H1 (cell line): Measurements from ENCODE around the gene ZNF687. TPM values are rescaled to one million over a fixed set of nuclear protein-coding genes. Genes with fewer than 3 reads are reported as not detected.

Source experiments
- CTCF ChIA-PET: fragments of 300-600 bp; sonication (Branson Sonifier 250); formaldehyde crosslinking; loops from one replicate; lab custom pipeline; 2021; ENCODE audit not compliant: partially characterized antibody; lab: Charles Lee
- POLR2A ChIA-PET: fragments of 300-600 bp; sonication (Branson Sonifier 250); formaldehyde crosslinking; loops from one replicate; lab custom pipeline; 2021; ENCODE audit warnings: inconsistent platforms; ENCODE audit not compliant: partially characterized antibody; lab: Charles Lee
- DNase-seq, 2 experiments: peaks; one replicate each; pipeline versions ENCODE4 v3.0.0 to v3.0.0-alpha.2; 2010 to 2022; ENCODE audit warnings: low spot score in 2 of 2, low read depth in 1 of 2, mixed read lengths in 1 of 2
- FAIRE-seq: peaks from 2 replicates; lab custom pipeline; 2011; peaks lifted over from hg19 to GRCh38; lab: Jason Lieb, UNC
- H2AFZ ChIP-seq: 2 replicates; pipeline ENCODE4 v1.8.1; 2012; ENCODE audit warnings: low read length, inconsistent platforms
- H2AK5ac ChIP-seq: 2 replicates; pipeline ENCODE4 v1.6.1; 2013; ENCODE audit warnings: low read depth, low read length
- H2BK120ac ChIP-seq: replicated peaks from 2 replicates; pipeline ENCODE3; 2013; ENCODE audit warnings: low read depth, low read length, inconsistent platforms
- H2BK12ac ChIP-seq: 2 replicates; pipeline ENCODE4 v1.6.1; 2013; ENCODE audit warnings: low read depth, low read length
- H2BK15ac ChIP-seq: 2 replicates; pipeline ENCODE4 v1.6.1; 2013; ENCODE audit warnings: low read length
- H2BK20ac ChIP-seq: 2 replicates; pipeline ENCODE4 v1.6.1; 2013; ENCODE audit warnings: low read length
- H2BK5ac ChIP-seq: 2 replicates; pipeline ENCODE4 v1.6.1; 2013; ENCODE audit warnings: low read depth, low read length
- H3K14ac ChIP-seq: 2 replicates; pipeline ENCODE4 v1.6.1; 2013; ENCODE audit warnings: inconsistent platforms; ENCODE audit not compliant: insufficient read length
- H3K18ac ChIP-seq: 2 replicates; pipeline ENCODE4 v1.6.1; 2013; ENCODE audit warnings: low read length; ENCODE audit errors: extremely low read depth
- H3K23ac ChIP-seq: 2 replicates; pipeline ENCODE4 v1.6.1; 2013; ENCODE audit warnings: inconsistent platforms; ENCODE audit not compliant: insufficient read length
- H3K23me2 ChIP-seq: 2 replicates; pipeline ENCODE4 v1.6.1; 2013; ENCODE audit warnings: low read depth, low read length
- H3K27ac ChIP-seq: 2 replicates; pipeline ENCODE4 v1.6.1; 2011; ENCODE audit warnings: low read depth, low read length, inconsistent platforms
- H3K27me3 ChIP-seq, 4 experiments: replicated peaks in 1 of 4; 1 replicate in 1 of 4; 2 replicates in 3 of 4; pipeline versions ENCODE4 v1.6.1 to v1.8.1; 2011 to 2013; ENCODE audit warnings: low read length in 3 of 4, mild to moderate bottlenecking in 3 of 4, inconsistent platforms in 2 of 4, mixed read lengths in 2 of 4, moderate library complexity in 1 of 4; ENCODE audit not compliant: control insufficient read depth in 3 of 4, insufficient read depth in 3 of 4; ENCODE audit errors: extremely low read depth in 1 of 4
- H3K36me3 ChIP-seq, 4 experiments: 2 replicates each; pipeline versions ENCODE4 v1.6.1 to v1.8.1; 2011 to 2013; ENCODE audit warnings: mild to moderate bottlenecking in 4 of 4, low read length in 3 of 4, moderate library complexity in 2 of 4, control low read depth in 1 of 4, inconsistent platforms in 1 of 4; ENCODE audit not compliant: insufficient read depth in 4 of 4, control insufficient read depth in 2 of 4
- H3K4ac ChIP-seq: replicated peaks from 2 replicates; pipeline ENCODE3; 2013; ENCODE audit warnings: low read length, low read depth, mixed read lengths, inconsistent platforms; ENCODE audit not compliant: insufficient read length
- H3K4me1 ChIP-seq, 4 experiments: replicated peaks in 1 of 4; 1 replicate in 1 of 4; 2 replicates in 3 of 4; pipeline versions ENCODE4 v1.6.1 to v1.8.1; 2011 to 2013; ENCODE audit warnings: low read length in 3 of 4, inconsistent platforms in 2 of 4, mixed read lengths in 1 of 4; ENCODE audit not compliant: insufficient read depth in 4 of 4, control insufficient read depth in 3 of 4
- H3K4me2 ChIP-seq, 2 experiments: 2 replicates each; pipeline versions ENCODE4 v1.6.1 to v1.8.1; 2011 to 2013; ENCODE audit warnings: low read depth in 2 of 2, low read length in 2 of 2, control low read depth in 1 of 2, inconsistent platforms in 1 of 2, mild to moderate bottlenecking in 1 of 2; ENCODE audit not compliant: insufficient read depth in 1 of 2
- H3K4me3 ChIP-seq, 4 experiments: fragments of 200-600, 300-600 bp in 1 of 4; sonication (generic), shearing (Covaris generic), sonication (Bioruptor Twin) in 1 of 4; 2 replicates each; pipeline versions ENCODE4 v1.5.1 to v1.8.1; 2011 to 2016; ENCODE audit warnings: low read length in 4 of 4, low read depth in 3 of 4, control low read depth in 2 of 4, inconsistent platforms in 2 of 4, mild to moderate bottlenecking in 2 of 4, mixed read lengths in 1 of 4, moderate library complexity in 1 of 4; ENCODE audit not compliant: insufficient read depth in 2 of 4; ENCODE audit errors: extremely low read depth in 1 of 4
- H3K56ac ChIP-seq: replicated peaks from 2 replicates; pipeline ENCODE3; 2013; ENCODE audit warnings: low read depth, mild to moderate bottlenecking, mixed read lengths, low read length, inconsistent platforms; ENCODE audit not compliant: insufficient read length
- H3K79me1 ChIP-seq: 2 replicates; pipeline ENCODE4 v1.6.1; 2013; ENCODE audit warnings: low read depth, low read length, control low read depth
- H3K79me2 ChIP-seq, 2 experiments: 2 replicates each; pipeline versions ENCODE4 v1.6.1 to v1.8.1; 2012 to 2013; ENCODE audit warnings: low read length in 2 of 2, mild to moderate bottlenecking in 2 of 2, inconsistent platforms in 1 of 2; ENCODE audit not compliant: insufficient read depth in 2 of 2, control insufficient read depth in 1 of 2
- H3K9ac ChIP-seq, 4 experiments: replicated peaks in 1 of 4; 1 replicate in 1 of 4; 2 replicates in 3 of 4; pipeline versions ENCODE4 v1.6.1 to v1.8.1; 2011 to 2013; ENCODE audit warnings: low read depth in 3 of 4, low read length in 3 of 4, control low read depth in 2 of 4, mild to moderate bottlenecking in 2 of 4, moderate library complexity in 2 of 4, inconsistent platforms in 1 of 4; ENCODE audit errors: extremely low read depth in 1 of 4
- H3K9me3 ChIP-seq, 2 experiments: 2 replicates each; pipeline versions ENCODE4 v1.6.1 to v1.8.1; 2012 to 2013; ENCODE audit warnings: mild to moderate bottlenecking in 2 of 2, moderate library complexity in 2 of 2, control low read depth in 1 of 2, inconsistent platforms in 1 of 2, low read depth in 1 of 2, low read length in 1 of 2, mixed read lengths in 1 of 2; ENCODE audit not compliant: insufficient read depth in 2 of 2
- H4K20me1 ChIP-seq, 2 experiments: replicated peaks in 1 of 2; 2 replicates each; pipeline versions ENCODE3 to v1.8.1; 2011 to 2013; ENCODE audit warnings: inconsistent platforms in 2 of 2, low read length in 2 of 2, mild to moderate bottlenecking in 1 of 2; ENCODE audit not compliant: insufficient read depth in 2 of 2, control insufficient read depth in 1 of 2
- H4K5ac ChIP-seq: 2 replicates; pipeline ENCODE4 v1.6.1; 2013; ENCODE audit warnings: low read length, low read depth, mixed read lengths, inconsistent platforms; ENCODE audit not compliant: insufficient read length
- H4K8ac ChIP-seq: 2 replicates; pipeline ENCODE4 v1.8.0; 2013; ENCODE audit warnings: mild to moderate bottlenecking, moderate library complexity, low read length, inconsistent platforms; ENCODE audit not compliant: insufficient read depth; ENCODE audit errors: extremely low read depth
- H4K91ac ChIP-seq: replicated peaks from 2 replicates; pipeline ENCODE3; 2013; ENCODE audit warnings: low read length, mixed read lengths, inconsistent platforms; ENCODE audit not compliant: insufficient read length
- CREB1 ChIP-seq: IDR thresholded peaks from 2 replicates; pipeline ENCODE4 v1.6.1; 2012; ENCODE audit warnings: inconsistent platforms
- SAP30 ChIP-seq: fragments of 300-600 bp; sonication (generic); IDR thresholded peaks from 2 replicates; pipeline ENCODE4 v1.7.1; 2012; ENCODE audit warnings: low read length, moderate library complexity, mild to moderate bottlenecking, inconsistent platforms; ENCODE audit not compliant: insufficient read depth, insufficient replicate concordance
- WGBS, 2 experiments: shearing (Covaris generic) in 1 of 2; methylation state at CpG; one replicate each; pipeline versions ENCODE4 v1.1.6 to v1.1.7; 2013 to 2015; ENCODE audit warnings: low lambda C conversion rate in 2 of 2, mixed read lengths in 2 of 2, inconsistent platforms in 1 of 2, low coverage in 1 of 2, missing lambda C conversion rate in 1 of 2; ENCODE audit not compliant: insufficient replicate concordance in 2 of 2, insufficient coverage in 1 of 2, insufficient read length in 1 of 2; ENCODE audit errors: extremely low coverage in 1 of 2, missing lambda C conversion rate in 1 of 2; 5-methylcytosine and 5-hydroxymethylcytosine counted together
- polyA plus RNA-seq, 7 experiments: library from polyadenylated mRNA; depleted of rRNA in 3 of 7; stranded (reverse) in 5 of 7; unstranded in 2 of 7; fragments of >200 nt in 5 of 7; fragments of 200-250 nt in 2 of 7; gene quantifications; 1 replicate in 5 of 7; 2 replicates in 1 of 7; 4 replicates in 1 of 7; pipeline versions ENCODE4 v1.2.1 to v1.2.3, GENCODE V29; 2011 to 2013; ENCODE audit warnings: missing spikeins in 2 of 7, mixed read lengths in 2 of 7
- total RNA-seq: library from RNA; stranded (reverse); fragmentation: NEBNext Ultra II Directional; extraction: Animal tissue kit (Norgen Biotek cat#: 25700); gene quantifications from 2 replicates; pipeline ENCODE4 v1.2.1, GENCODE V29; 2021

Gene ZNF687
- total and polyA plus RNA-seq, 2 of the 8 experiments (the other 6 are each of a cell fraction or from before 2014, with no cell fraction given) = 45.9 to 69.9 TPM

DNA sequence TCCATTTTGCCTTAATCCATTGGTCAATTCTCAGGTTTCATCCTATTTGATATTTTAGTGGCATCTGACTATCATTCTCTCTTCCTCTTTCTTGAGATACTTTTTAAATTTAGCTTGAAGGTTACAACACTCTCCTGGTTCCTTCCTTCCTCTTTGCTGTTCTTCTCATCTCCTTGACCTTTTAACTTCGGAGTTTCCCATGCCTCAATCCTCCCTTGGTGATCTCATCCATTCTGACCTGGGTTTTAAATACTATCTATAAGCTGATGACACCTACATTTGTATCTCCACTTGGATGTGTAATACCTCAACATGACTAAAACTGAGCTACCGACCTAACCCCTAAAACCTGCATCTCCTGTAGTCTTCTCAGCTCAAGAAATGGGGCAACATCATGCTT, 4.8 kb upstream of the ZNF687 start:
- H2AK5ac ChIP-seq = no peak overlapping the region

More for the DNA sequence above, 4.8 kb upstream of the ZNF687 start:
- TF ChIP-seq CREB1 (no peak), SAP30 (no peak)
- H3K14ac ChIP-seq = no peak overlapping the region
- no peak overlapping the region for H2AFZ ChIP-seq
- ChIA-PET CTCF (interaction anchor here (0.7 to 1.2 kb wide), 4 partner anchors 20 to 64 kb away, joined by 3 to 5 read pairs (median 3); no protein-coding TSS in a partner anchor), POLR2A (interaction anchor here (0.6 to 11.6 kb wide), 6 partner anchors 14 to 263 kb away, joined by 3 to 213 read pairs (median 4); partner anchors contain the start of genes PSMB4 and TUFT1)
- H2BK15ac ChIP-seq = no peak overlapping the region
- H3K27ac ChIP-seq = no peak overlapping the region
- H2BK12ac ChIP-seq = no peak overlapping the region
- no peaks in the 10 kb centered on the region for H3K79me2 ChIP-seq
- H3K9ac ChIP-seq = no peak overlapping the region
- no peak overlapping the region for H3K23ac ChIP-seq
- H3K4me2 ChIP-seq = no peak overlapping the region
- no peak overlapping the region for H2BK5ac ChIP-seq
- no peak overlapping the region for H2BK120ac ChIP-seq
- H3K4me3 ChIP-seq = no peak overlapping the region
- H3K18ac ChIP-seq = no peak overlapping the region
- H2BK20ac ChIP-seq = no peak overlapping the region
- H4K20me1 ChIP-seq = no peaks in the 10 kb centered on the region
- H4K91ac ChIP-seq = no peak overlapping the region
- H3K36me3 ChIP-seq = no peaks in the 10 kb centered on the region
- peaks cover 2% of the 10 kb centered on the region; the same call in 1 of the 2 replicates for H3K23me2 ChIP-seq
- H3K79me1 ChIP-seq = no peaks in the 10 kb centered on the region
- DNase-seq (no peak), FAIRE-seq (no peak)
- H3K4ac ChIP-seq = no peak overlapping the region
- no peaks in the 10 kb centered on the region for H3K4me1 ChIP-seq
- no peak overlapping the region for H4K8ac ChIP-seq
- 91% methylated on average over 2 of the region's 2 CpGs; no CpG with 5 or more reads in 1 of the 2 experiments for WGBS, 2 experiments
- no peaks in the 10 kb centered on the region for H3K27me3 ChIP-seq
- H4K5ac ChIP-seq = no peak overlapping the region
- H3K9me3 ChIP-seq = no peaks in the 10 kb centered on the region
- H3K56ac ChIP-seq = no peak overlapping the region
